IMR-90 (cell line): Measurements from ENCODE around the gene CCDC184. TPM values are rescaled to one million over a fixed set of nuclear protein-coding genes. Genes with fewer than 3 reads are reported as not detected.

Source experiments
- ATAC-seq: fragments of 200-7000 bp; cut with Tn5 transposase; 2 replicates; pipeline ENCODE4 v1.9.1; 2020; ENCODE audit warnings: low read depth, mild to moderate bottlenecking, moderate library complexity
- BruUV-seq: library from RNA; stranded (reverse); fragments of 400-500 nt; replicated peaks from 2 replicates; lab custom pipeline; 2021; lab: Mats Ljungman, UMichigan
- CTCF ChIA-PET: fragments of 300-600 bp; formaldehyde crosslinking; extraction: SDS; loops from one replicate; lab custom pipeline; 2021; ENCODE audit warnings: antibody characterized with exemption; lab: Yijun Ruan, JAX
- POLR2A ChIA-PET: fragments of 300-600 bp; sonication (Branson Sonifier 250); formaldehyde crosslinking; loops from one replicate; lab custom pipeline; 2022; ENCODE audit warnings: antibody characterized with exemption; ENCODE audit not compliant: unreplicated experiment; lab: Charles Lee
- DNase-seq: peaks from one replicate; pipeline ENCODE4 v3.0.0; 2013
- H2AFZ ChIP-seq: replicated peaks from 2 replicates; pipeline ENCODE3; 2013; ENCODE audit warnings: low read length, mild to moderate bottlenecking; ENCODE audit not compliant: poor library complexity
- H2AK5ac ChIP-seq: 2 replicates; pipeline ENCODE4 v1.6.1; 2013; ENCODE audit warnings: low read depth, low read length, inconsistent platforms
- H2AK9ac ChIP-seq: replicated peaks from 2 replicates; pipeline ENCODE3; 2013; ENCODE audit warnings: mild to moderate bottlenecking, low read depth, low read length, moderate library complexity; ENCODE audit not compliant: poor library complexity
- H2BK120ac ChIP-seq: 2 replicates; pipeline ENCODE4 v1.6.1; 2013; ENCODE audit warnings: low read depth, low read length, inconsistent platforms
- H2BK15ac ChIP-seq: 3 replicates; pipeline ENCODE4 v1.6.1; 2013; ENCODE audit warnings: low read depth, low read length, inconsistent platforms
- H2BK20ac ChIP-seq: 2 replicates; pipeline ENCODE4 v1.6.1; 2013; ENCODE audit warnings: low read depth, mild to moderate bottlenecking, inconsistent platforms, low read length, moderate library complexity
- H2BK5ac ChIP-seq: 2 replicates; pipeline ENCODE4 v1.6.1; 2013; ENCODE audit warnings: mild to moderate bottlenecking, low read depth, low read length, inconsistent platforms; ENCODE audit not compliant: poor library complexity, severe bottlenecking
- H3K14ac ChIP-seq: replicated peaks from 2 replicates; pipeline ENCODE4 v1.6.1; 2013; ENCODE audit warnings: low read depth, low read length, inconsistent platforms
- H3K18ac ChIP-seq: 2 replicates; pipeline ENCODE4 v1.6.1; 2013; ENCODE audit warnings: low read depth, low read length, control low read depth
- H3K23ac ChIP-seq: 2 replicates; pipeline ENCODE4 v1.6.1; 2013; ENCODE audit warnings: low read depth, low read length, inconsistent platforms
- H3K27ac ChIP-seq: 2 replicates; pipeline ENCODE4 v1.5.1; 2013; ENCODE audit warnings: mild to moderate bottlenecking, control low read depth, low read length; ENCODE audit not compliant: insufficient read depth
- H3K27me3 ChIP-seq: 2 replicates; pipeline ENCODE4 v1.6.1; 2013; ENCODE audit warnings: low read length; ENCODE audit not compliant: control insufficient read depth, insufficient read depth
- H3K36me3 ChIP-seq: 2 replicates; pipeline ENCODE4 v1.6.1; 2013; ENCODE audit warnings: low read length, mixed read lengths; ENCODE audit not compliant: control insufficient read depth, insufficient read depth
- H3K4ac ChIP-seq: 2 replicates; pipeline ENCODE4 v1.6.1; 2013; ENCODE audit warnings: low read depth, low read length, inconsistent platforms
- H3K4me1 ChIP-seq: 2 replicates; pipeline ENCODE4 v1.6.1; 2013; ENCODE audit warnings: low read length, mixed read lengths; ENCODE audit not compliant: control insufficient read depth, insufficient read depth
- H3K4me2 ChIP-seq: 2 replicates; pipeline ENCODE4 v1.6.1; 2013; ENCODE audit warnings: low read depth, mild to moderate bottlenecking, control low read depth, low read length, moderate library complexity
- H3K4me3 ChIP-seq: 2 replicates; pipeline ENCODE4 v1.5.1; 2013; ENCODE audit warnings: low read depth, mild to moderate bottlenecking, control low read depth, low read length, moderate library complexity; ENCODE audit not compliant: insufficient read depth
- H3K56ac ChIP-seq: 2 replicates; pipeline ENCODE4 v1.6.1; 2013; ENCODE audit warnings: low read length, inconsistent platforms; ENCODE audit not compliant: insufficient read depth; ENCODE audit errors: extremely low read depth
- H3K79me1 ChIP-seq, 2 experiments: 2 replicates each; pipeline ENCODE4 v1.6.1; 2013; ENCODE audit warnings: low read length in 2 of 2, inconsistent platforms in 1 of 2, low read depth in 1 of 2
- H3K9ac ChIP-seq: 2 replicates; pipeline ENCODE4 v1.6.1; 2013; ENCODE audit warnings: low read depth, low read length, control low read depth
- H3K9me1 ChIP-seq: 2 replicates; pipeline ENCODE4 v1.6.1; 2013; ENCODE audit warnings: low read length, inconsistent platforms; ENCODE audit not compliant: insufficient read depth
- H3K9me3 ChIP-seq: 2 replicates; pipeline ENCODE4 v1.6.1; 2013; ENCODE audit warnings: low read length; ENCODE audit not compliant: control insufficient read depth, insufficient read depth
- H4K20me1 ChIP-seq: 2 replicates; pipeline ENCODE4 v1.6.1; 2013; ENCODE audit warnings: low read length, inconsistent platforms; ENCODE audit not compliant: insufficient read depth
- H4K5ac ChIP-seq: 2 replicates; pipeline ENCODE4 v1.6.1; 2013; ENCODE audit warnings: mild to moderate bottlenecking, low read depth, low read length, control low read depth
- H4K8ac ChIP-seq, 2 experiments: 2 replicates each; pipeline ENCODE4 v1.6.1; 2013; ENCODE audit warnings: low read depth in 2 of 2, low read length in 2 of 2, control low read depth in 1 of 2, inconsistent platforms in 1 of 2
- H4K91ac ChIP-seq: 2 replicates; pipeline ENCODE4 v1.6.1; 2013; ENCODE audit warnings: low read depth, low read length, inconsistent platforms; ENCODE audit not compliant: insufficient read depth
- BHLHE40 ChIP-seq: fragments of 150-350 bp; IDR thresholded peaks from 2 replicates; pipeline ENCODE4 v1.6.1; 2016; ENCODE audit warnings: mild to moderate bottlenecking, low read depth, low read length
- CEBPB ChIP-seq: IDR thresholded peaks from 2 replicates; pipeline ENCODE4 v1.6.1; 2012; ENCODE audit warnings: low read depth, low read length, improper control_type of control experiment
- CHD1 ChIP-seq: IDR thresholded peaks from 2 replicates; pipeline ENCODE4 v1.6.1; 2012; ENCODE audit warnings: low read depth, low read length, improper control_type of control experiment
- ELK1 ChIP-seq: fragments of 150-350 bp; IDR thresholded peaks from 2 replicates; pipeline ENCODE4 v1.6.1; 2016; ENCODE audit warnings: low read depth, mild to moderate bottlenecking, low read length, moderate library complexity, borderline replicate concordance
- FOS ChIP-seq: fragments of 150-350 bp; IDR thresholded peaks from 2 replicates; pipeline ENCODE4 v1.6.1; 2016; ENCODE audit warnings: low read depth, low read length
- MAFK ChIP-seq: IDR thresholded peaks from 2 replicates; pipeline ENCODE4 v1.6.1; 2012; ENCODE audit warnings: low read depth, low read length, improper control_type of control experiment
- MAZ ChIP-seq: IDR thresholded peaks from 2 replicates; pipeline ENCODE4 v1.6.1; 2012; ENCODE audit warnings: low read depth, mild to moderate bottlenecking, low read length, improper control_type of control experiment, moderate library complexity, borderline replicate concordance
- MXI1 ChIP-seq: IDR thresholded peaks from 2 replicates; pipeline ENCODE4 v1.6.1; 2012; ENCODE audit warnings: low read depth, mild to moderate bottlenecking, low read length, moderate library complexity, borderline replicate concordance
- POLR2A ChIP-seq: IDR thresholded peaks from 2 replicates; pipeline ENCODE4 v1.6.1; 2012; ENCODE audit warnings: mild to moderate bottlenecking, low read depth, low read length
- RAD21 ChIP-seq: IDR thresholded peaks from 2 replicates; pipeline ENCODE4 v1.6.1; 2012; ENCODE audit warnings: low read length, improper control_type of control experiment
- RCOR1 ChIP-seq: IDR thresholded peaks from 2 replicates; pipeline ENCODE4 v1.6.1; 2012; ENCODE audit warnings: mild to moderate bottlenecking, low read length, improper control_type of control experiment; ENCODE audit not compliant: insufficient replicate concordance
- RFX5 ChIP-seq: IDR thresholded peaks from 2 replicates; pipeline ENCODE4 v1.8.0; 2012; ENCODE audit warnings: low read depth, mild to moderate bottlenecking, low read length, moderate library complexity
- SMC3 ChIP-seq: fragments of 150-350 bp; IDR thresholded peaks from 2 replicates; pipeline ENCODE4 v1.6.1; 2016; ENCODE audit warnings: low read depth, mild to moderate bottlenecking, antibody characterized with exemption, low read length, moderate library complexity
- WGBS, 2 experiments: methylation state at CpG; one replicate each; pipeline versions ENCODE4 v1.1.5 to v1.1.7; 2013; ENCODE audit warnings: missing lambda C conversion rate in 2 of 2; ENCODE audit not compliant: insufficient read length in 1 of 2; ENCODE audit errors: extremely low coverage in 2 of 2; 5-methylcytosine and 5-hydroxymethylcytosine counted together
- dilution Hi-C: fragments of 300-500 bp; cut with HindIII; formaldehyde crosslinking; loops from one replicate; pipeline ENCODE4 v1.14.3; 2018; ENCODE audit warnings: low sequenced_read_pairs; ENCODE audit not compliant: unreplicated experiment
- in situ Hi-C: fragments of 300-500 bp; cut with MboI; formaldehyde crosslinking; loops from 3 replicates; pipeline ENCODE4 v1.14.3; 2019; ENCODE audit warnings: low sequenced_read_pairs, inconsistent platforms, mixed read lengths
- intact Hi-C: fragments of 100-400 bp; cut with micrococcal nuclease; formaldehyde crosslinking; loops from 2 replicates; pipeline ENCODE4 v1.10.0; 2022
- polyA plus RNA-seq, 3 experiments: library from polyadenylated mRNA; depleted of rRNA; stranded (reverse); fragments of >200 nt; gene quantifications; 2 replicates each; pipeline ENCODE4 v1.2.3, GENCODE V29; 2012; ENCODE audit warnings: low replicate concordance in 1 of 3
- total RNA-seq: library from RNA; depleted of rRNA; stranded (reverse); fragments of >200 nt; gene quantifications from 2 replicates; pipeline ENCODE4 v1.2.3, GENCODE V29; 2012
- TF ChIP-seq, protein P1 (sequence below): conservative IDR thresholded peaks from 2 replicates; pipeline ENCODE4 v1.5.1; 2012; ENCODE audit warnings: mild to moderate bottlenecking, low read depth, low read length, improper control_type of control experiment
- TF ChIP-seq, protein P2 (sequence below): fragments of 150-350 bp; IDR thresholded peaks from 2 replicates; pipeline ENCODE4 v1.6.1; 2017; ENCODE audit warnings: mild to moderate bottlenecking, antibody characterized with exemption, low read length, low read depth

The CCDC184 gene
- total and polyA plus RNA-seq, 2 of the 4 experiments (the other 2 are of a cell fraction) = 0.18 to 0.22 TPM

DNA sequence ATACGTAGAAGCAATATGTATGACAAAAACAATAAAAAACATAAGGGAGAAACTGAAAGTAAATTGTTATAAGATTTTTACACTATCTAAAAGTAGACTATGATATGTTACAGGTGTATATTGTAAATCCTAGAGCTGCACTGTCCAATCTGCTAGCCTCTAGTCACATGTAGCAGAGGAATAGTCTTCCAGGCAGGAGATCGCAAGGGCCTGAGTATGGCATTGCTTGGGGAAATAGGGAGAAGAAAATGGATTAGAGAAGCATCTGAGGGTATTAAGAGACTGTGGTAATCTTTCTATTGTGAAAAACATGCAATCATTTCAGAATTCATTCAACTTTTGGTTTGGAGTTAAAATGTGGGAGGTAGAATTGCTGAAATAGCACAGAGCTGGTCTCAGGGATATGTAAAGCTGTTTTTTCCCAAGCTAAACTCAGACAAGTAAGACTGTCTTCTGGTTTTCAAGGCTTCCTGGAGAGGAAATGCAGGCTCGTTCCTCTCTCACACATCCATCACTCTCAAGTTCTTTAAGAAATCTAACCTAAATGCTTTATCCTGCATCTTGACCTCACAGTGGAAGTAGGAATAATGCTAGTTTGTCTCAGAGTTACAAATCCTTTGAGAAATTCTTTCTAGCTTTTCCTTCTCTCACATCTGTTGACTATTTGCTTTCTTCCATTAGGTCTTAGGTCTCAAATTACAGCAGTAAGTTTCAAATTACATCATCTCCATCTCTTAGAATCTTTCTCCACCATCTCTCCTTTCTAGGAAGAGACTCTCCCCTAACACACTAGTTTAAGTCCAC lies 7.6 kb upstream of the CCDC184 start:
- Histone ChIP-seq H3K4ac (no peak overlapping the region), H3K56ac (no peak overlapping the region), H3K9me3 (no peaks in the 10 kb centered on the region), H4K8ac (no peak overlapping the region), H3K79me1 (no peaks in the 10 kb centered on the region), H4K20me1 (no peaks in the 10 kb centered on the region), H2BK15ac (no peak overlapping the region), H3K36me3 (no peaks in the 10 kb centered on the region), H4K5ac (no peak overlapping the region), H3K4me1 (no peaks in the 10 kb centered on the region), H3K23ac (no peak overlapping the region), H3K27ac (no peak overlapping the region), H3K4me2 (peak overlapping the region; percentile 70; the same call in 1 of the 2 replicates), H2BK120ac (no peak overlapping the region), H3K9ac (no peak overlapping the region), H3K14ac (no peak overlapping the region), H3K27me3 (peaks cover 38% of the 10 kb centered on the region), H2BK5ac (no peak overlapping the region), H3K18ac (no peak overlapping the region), H2BK20ac (no peak overlapping the region), H3K4me3 (no peak overlapping the region), H2AFZ (no peak overlapping the region), H2AK5ac (no peak overlapping the region), H3K9me1 (no peaks in the 10 kb centered on the region), H2AK9ac (no peak overlapping the region), H4K91ac (no peak overlapping the region)
- ATAC-seq = peak; percentile 42
- in situ Hi-C loops = no loop called here
- dilution Hi-C loops = no loop called here
- ChIA-PET CTCF (interaction anchor here (1.1 kb wide), 1 partner anchor 11 kb away, joined by 4 read pairs; no protein-coding TSS in a partner anchor), POLR2A (no interaction called here)
- intact Hi-C loops = no loop called here
- no TSS peak for BruUV-seq
- DNase-seq = no peak
- 57% methylated on average over 1 of the region's 3 CpGs; no CpG with 5 or more reads in 1 of the 2 experiments for WGBS, 2 experiments
- no peak for TF ChIP-seq POLR2A
- TF ChIP-seq, protein P1, sequence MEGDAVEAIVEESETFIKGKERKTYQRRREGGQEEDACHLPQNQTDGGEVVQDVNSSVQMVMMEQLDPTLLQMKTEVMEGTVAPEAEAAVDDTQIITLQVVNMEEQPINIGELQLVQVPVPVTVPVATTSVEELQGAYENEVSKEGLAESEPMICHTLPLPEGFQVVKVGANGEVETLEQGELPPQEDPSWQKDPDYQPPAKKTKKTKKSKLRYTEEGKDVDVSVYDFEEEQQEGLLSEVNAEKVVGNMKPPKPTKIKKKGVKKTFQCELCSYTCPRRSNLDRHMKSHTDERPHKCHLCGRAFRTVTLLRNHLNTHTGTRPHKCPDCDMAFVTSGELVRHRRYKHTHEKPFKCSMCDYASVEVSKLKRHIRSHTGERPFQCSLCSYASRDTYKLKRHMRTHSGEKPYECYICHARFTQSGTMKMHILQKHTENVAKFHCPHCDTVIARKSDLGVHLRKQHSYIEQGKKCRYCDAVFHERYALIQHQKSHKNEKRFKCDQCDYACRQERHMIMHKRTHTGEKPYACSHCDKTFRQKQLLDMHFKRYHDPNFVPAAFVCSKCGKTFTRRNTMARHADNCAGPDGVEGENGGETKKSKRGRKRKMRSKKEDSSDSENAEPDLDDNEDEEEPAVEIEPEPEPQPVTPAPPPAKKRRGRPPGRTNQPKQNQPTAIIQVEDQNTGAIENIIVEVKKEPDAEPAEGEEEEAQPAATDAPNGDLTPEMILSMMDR = no peak
- TF ChIP-seq CEBPB = no peak
- TF ChIP-seq CHD1 = no peak
- no peak for TF ChIP-seq MAZ
- TF ChIP-seq BHLHE40 = no peak
- TF ChIP-seq ELK1 = no peak
- TF ChIP-seq MXI1 = no peak
- no peak for TF ChIP-seq FOS
- no peak for TF ChIP-seq SMC3
- TF ChIP-seq MAFK = no peak
- TF ChIP-seq RAD21 = no peak
- TF ChIP-seq RFX5 = no peak
- no peak for TF ChIP-seq RCOR1
- TF ChIP-seq, protein P2, sequence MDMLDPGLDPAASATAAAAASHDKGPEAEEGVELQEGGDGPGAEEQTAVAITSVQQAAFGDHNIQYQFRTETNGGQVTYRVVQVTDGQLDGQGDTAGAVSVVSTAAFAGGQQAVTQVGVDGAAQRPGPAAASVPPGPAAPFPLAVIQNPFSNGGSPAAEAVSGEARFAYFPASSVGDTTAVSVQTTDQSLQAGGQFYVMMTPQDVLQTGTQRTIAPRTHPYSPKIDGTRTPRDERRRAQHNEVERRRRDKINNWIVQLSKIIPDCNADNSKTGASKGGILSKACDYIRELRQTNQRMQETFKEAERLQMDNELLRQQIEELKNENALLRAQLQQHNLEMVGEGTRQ = no peak
